Measurements from ENCODE around the gene RNASET2.

Gene RNASET2

GRCh38 chr6:166947251-166947650, 9.1 kb downstream of the RNASET2 start:
- no peak for DNase-seq (ENCODE audit: low spot score)

DNA sequence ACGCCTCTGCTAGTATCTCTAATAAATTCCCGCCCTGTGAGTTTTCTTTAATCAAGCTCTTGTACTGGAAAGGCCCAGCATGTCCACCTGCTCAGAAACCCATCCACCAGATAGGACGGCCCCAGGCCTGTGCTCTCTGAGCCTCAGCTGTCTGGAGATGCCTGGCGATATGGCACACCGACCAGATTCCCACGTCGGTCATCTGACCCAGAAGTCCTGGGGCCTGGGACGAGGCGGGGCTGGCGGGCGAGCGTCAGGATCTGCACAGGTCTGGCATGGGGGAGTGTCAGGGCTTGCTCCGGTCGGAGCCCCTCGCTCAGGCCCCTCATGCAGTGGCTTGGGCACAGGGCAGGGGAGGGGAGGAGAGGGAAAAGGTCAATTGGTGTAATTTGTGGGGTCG, 10.2 kb downstream of the RNASET2 start:
- no peak for DNase-seq (ENCODE audit: low spot score)

- no peak for DNase-seq (ENCODE audit: low spot score)
Observed at GRCh38 chr6:166944666-166945256, 11.6 kb downstream of the RNASET2 start.

DNA sequence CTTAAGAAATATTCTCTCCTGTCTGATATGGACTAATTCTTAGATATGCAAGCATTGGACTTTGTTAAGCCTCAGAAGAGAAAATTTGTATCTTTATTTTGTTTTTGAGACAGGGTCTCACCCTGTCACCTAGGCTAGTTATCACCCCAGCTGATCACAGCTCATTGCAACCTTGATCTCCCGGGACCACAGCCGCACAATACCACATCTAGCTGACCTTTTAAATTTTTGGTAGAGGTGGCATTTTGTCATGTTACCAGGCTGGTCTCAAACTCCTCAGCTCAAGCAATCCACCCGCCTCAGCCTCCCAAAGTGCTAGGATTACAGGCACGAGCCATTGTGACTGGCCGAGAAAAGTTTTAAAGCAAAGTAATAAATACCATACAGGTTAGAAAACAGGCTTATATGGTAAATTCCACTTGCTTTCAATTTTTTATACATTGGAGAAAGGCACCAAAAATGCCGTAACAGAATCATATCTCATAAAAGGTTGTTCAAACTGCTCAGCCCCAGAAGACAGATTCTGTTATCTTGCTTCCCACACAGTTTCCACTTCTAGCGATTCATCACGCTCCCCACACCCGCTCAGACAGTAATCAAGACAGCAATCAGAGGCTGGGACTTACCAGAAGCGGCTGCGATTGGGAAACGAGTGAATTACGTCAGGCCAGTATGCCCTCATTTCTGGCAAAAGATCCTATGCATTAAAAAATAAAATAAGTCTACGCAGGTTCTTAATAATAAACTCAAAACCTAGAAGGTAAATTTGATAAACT, 13.8 kb downstream of the RNASET2 start:
- no peak for DNase-seq (ENCODE audit: low spot score)

- DNase-seq (ENCODE audit: low spot score): no peak
Observed at GRCh38 chr6:166940643-166941068, 15.7 kb downstream of the RNASET2 start.

- DNase-seq (ENCODE audit: low spot score): no peak
Observed at GRCh38 chr6:166939894-166940293, 16.5 kb downstream of the RNASET2 start.

- no peak for DNase-seq (ENCODE audit: low spot score)
Observed at GRCh38 chr6:166939345-166939744, 17.0 kb downstream of the RNASET2 start.

DNA sequence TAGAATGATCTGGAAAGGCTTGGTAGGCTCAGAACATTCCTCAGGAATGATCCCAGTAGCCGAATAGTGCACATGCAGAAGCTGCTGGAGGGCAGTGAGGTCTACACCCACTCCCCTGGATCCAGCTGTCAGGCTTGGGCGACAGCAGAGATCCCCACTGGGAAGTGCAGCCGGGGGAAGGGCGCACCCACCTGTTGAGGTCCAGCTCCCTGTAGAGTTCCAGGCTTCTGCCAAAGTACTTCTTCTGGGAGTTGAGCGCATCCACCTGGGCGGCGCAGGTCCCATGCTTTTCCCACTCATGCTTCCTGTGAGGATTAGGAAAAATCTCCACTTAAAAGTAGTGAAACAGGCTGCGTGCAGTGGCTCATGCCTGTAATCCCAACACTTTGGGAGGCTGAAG, 17.6 kb downstream of the RNASET2 start:
- DNase-seq (ENCODE audit: low spot score): no peak

- no peak for DNase-seq (ENCODE audit: low spot score)
Observed at GRCh38 chr6:166938150-166938549, 18.2 kb downstream of the RNASET2 start.

DNA sequence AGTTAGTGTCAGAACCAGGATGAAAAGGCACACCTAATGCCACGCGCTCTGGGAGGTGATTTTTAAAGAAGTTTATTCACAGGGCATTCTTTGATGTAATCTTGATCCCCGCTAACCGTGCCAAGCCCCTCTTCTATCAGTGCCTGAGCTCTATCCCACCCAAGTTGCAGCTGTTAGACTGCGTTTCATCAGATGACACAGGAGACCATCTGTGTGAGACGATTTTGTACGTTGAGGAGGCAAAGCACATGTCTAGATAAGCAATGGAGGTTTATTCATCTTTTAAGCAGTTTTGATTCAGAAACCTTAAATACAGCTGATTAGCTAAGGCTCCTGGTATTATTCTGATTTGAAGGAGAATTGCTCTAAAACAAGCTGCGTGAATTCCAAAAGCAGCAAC, 18.6 kb downstream of the RNASET2 start:
- DNase-seq (ENCODE audit: low spot score): no peak

DNA sequence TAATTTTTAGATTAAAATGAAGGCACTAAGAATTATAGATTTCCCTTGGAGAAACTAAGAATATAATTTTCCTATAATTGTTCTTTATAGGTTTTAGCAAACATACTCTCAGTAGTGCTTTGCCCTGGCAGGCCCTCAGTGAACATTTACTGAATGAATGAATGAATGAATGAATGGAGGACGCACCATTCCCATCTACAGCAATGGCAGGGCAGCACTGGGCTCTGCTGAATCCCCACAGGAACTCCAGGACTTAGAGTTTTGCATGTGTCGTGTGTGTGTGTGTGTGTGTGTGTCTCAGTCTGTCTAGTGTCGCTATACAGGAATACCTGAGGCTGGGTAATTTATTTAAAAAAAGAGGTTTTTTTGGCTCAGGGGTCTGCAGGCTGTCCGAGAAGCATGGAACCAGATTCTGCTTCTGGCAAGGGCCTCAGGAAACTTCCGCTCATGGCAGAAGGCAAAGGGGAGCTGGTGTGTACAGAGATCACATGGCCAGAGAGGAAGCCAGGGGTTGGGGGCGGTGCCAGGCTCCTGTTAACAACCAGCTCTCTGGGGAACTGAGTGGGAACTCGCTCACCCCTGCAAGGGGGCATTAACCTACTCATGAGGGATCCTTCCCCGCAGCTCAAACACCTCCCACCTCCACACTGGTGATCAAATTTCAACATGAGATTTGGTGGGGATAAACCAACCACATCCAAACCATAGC, 20.1 kb downstream of the RNASET2 start:
- no peak for DNase-seq (ENCODE audit: low spot score)

DNA sequence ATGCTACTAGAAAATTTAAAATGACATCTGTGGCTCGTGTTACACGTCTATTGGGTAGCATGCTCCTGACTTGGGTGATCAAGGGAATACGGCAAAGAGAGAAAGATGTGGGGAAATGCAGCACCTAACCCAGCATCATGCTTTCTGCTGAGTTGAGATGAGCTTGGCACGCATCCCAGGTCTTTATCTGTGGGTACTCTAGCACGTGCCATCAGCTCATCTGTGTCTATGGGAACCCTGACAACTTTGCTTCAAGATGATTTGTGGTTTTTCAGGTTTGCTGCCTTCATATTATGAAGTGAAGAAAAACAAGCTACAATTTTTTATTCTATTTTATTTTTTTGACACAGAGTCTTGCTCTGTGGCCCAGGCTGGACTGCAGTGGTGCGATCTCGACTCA, 21.0 kb downstream of the RNASET2 start:
- DNase-seq (ENCODE audit: low spot score): no peak

- DNase-seq (ENCODE audit: low spot score): no peak
Observed at GRCh38 chr6:166934174-166934573, 22.2 kb downstream of the RNASET2 start.

GRCh38 chr6:166933396-166933795, 23.0 kb downstream of the RNASET2 start:
- DNase-seq (ENCODE audit: low spot score): no peak

- no peak for DNase-seq (ENCODE audit: low spot score)
Observed at GRCh38 chr6:166932616-166933015, 23.7 kb downstream of the RNASET2 start.

DNA sequence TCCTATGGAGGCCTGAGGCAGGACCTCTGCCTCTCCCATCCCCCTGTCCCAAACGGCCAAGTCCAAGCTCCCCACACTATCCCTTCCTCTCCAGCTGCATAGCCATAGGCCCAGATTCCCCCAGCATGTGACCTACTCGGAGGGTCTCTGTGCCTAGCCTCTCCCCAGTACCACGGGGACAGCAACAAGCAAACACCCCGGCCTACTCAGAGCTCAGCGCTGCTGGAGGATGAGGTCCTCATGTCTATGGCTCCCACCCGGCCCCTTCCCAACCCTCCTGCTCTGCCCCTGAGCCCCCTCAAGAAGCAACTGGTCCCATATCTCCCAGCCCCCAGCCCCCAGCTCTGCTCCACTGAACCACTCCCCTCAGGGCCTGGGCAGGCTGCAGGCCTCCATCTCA, 24.2 kb downstream of the RNASET2 start:
- no peak for DNase-seq (ENCODE audit: low spot score)

- no peak for DNase-seq (ENCODE audit: low spot score)
Observed at GRCh38 chr6:166931426-166931970, 24.9 kb downstream of the RNASET2 start.

DNA sequence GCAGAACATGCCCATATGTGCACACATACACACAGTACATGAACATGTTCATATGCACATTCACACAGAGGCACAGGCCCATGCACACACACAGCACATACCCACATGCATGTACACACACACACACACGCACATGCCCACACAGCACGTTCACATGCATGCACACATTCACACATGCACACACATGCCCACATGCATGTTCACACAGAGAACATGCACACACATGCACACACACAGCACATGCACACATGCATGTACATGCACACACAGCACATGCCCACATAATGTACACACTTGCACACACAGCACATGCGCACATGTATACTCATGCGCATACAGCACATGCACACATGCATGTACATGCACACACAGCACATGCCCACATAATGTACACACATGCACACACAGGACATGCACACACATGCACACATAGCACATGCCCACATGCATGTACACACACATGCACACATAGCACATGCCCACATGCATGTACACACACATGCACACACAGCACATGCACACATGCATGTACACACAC, 25.9 kb downstream of the RNASET2 start:
- DNase-seq (ENCODE audit: low spot score): no peak

DNA sequence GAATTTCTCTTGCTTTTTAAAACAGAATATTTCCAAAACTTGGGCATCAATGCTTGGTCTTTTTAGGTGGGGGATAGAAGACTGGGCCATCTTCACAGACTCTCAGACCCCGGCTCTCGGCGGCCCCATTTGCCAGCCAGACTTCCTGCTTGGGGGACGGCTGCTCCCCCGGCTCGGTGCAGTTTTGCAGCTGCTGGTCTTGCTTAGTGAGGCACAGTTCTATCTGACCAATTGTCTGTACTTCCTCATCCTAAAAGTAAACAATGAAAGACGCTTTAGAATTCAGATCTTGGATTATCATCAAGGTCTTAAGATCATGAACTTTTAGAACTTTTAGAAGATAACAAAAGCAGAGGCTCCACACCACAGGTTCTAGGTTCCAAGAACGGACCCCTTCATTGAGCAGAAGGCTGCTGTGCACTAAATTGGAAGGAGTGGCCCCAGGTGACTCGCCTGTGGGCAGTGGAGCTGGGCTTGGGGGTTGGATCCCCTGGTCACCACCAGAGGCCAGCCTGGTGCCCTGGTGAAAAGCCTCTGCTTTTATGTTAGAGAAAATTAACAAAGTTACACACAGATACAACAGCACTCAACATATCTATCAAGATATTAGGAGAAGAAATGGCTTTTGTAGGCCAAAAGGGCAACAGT, 26.7 kb downstream of the RNASET2 start:
- DNase-seq (ENCODE audit: low spot score): no peak

GRCh38 chr6:166928644-166929541, 27.5 kb downstream of the RNASET2 start:
- no peak for DNase-seq (ENCODE audit: low spot score)

Measured in kidney capillary endothelial cell (primary cell).